GM23338 (cell line): ENCODE measurements around the gene UGT8.

Experiments used
- CREB1 ChIP-seq: fragments of 250-450 bp; sonication (Bioruptor Pico); IDR thresholded peaks from 2 replicates; pipeline ENCODE4 v1.5.0; 2020; ENCODE audit warnings: low read depth, mild to moderate bottlenecking, moderate library complexity
- EZH2 ChIP-seq: fragments of 200-600 bp; sonication (generic); IDR thresholded peaks from one replicate; pipeline ENCODE4 v1.8.0; 2017; ENCODE audit warnings: antibody characterized with exemption, mild to moderate bottlenecking, low read depth; ENCODE audit not compliant: unreplicated experiment
- NANOG ChIP-seq: IDR thresholded peaks from 2 replicates; pipeline ENCODE4 v1.6.1; 2016; ENCODE audit warnings: antibody characterized with exemption, borderline replicate concordance
- POLR2AphosphoS5 ChIP-seq: IDR thresholded peaks from 2 replicates; pipeline ENCODE4 v1.6.1; 2016; ENCODE audit warnings: antibody characterized with exemption, low read depth
- TF ChIP-seq, protein P1 (sequence below), 2 experiments: fragments of 200-600 bp in 1 of 2; sonication (generic) in 1 of 2; conservative IDR thresholded peaks; 2 replicates each; pipeline versions ENCODE4 v1.5.1 to v1.6.1; 2016 to 2017; ENCODE audit warnings: antibody characterized with exemption in 2 of 2, low read depth in 2 of 2, mild to moderate bottlenecking in 2 of 2, moderate library complexity in 1 of 2

GRCh38 chr4:114658776-114659175 is 60.2 kb downstream of the UGT8 start:
- TF ChIP-seq, protein P1, sequence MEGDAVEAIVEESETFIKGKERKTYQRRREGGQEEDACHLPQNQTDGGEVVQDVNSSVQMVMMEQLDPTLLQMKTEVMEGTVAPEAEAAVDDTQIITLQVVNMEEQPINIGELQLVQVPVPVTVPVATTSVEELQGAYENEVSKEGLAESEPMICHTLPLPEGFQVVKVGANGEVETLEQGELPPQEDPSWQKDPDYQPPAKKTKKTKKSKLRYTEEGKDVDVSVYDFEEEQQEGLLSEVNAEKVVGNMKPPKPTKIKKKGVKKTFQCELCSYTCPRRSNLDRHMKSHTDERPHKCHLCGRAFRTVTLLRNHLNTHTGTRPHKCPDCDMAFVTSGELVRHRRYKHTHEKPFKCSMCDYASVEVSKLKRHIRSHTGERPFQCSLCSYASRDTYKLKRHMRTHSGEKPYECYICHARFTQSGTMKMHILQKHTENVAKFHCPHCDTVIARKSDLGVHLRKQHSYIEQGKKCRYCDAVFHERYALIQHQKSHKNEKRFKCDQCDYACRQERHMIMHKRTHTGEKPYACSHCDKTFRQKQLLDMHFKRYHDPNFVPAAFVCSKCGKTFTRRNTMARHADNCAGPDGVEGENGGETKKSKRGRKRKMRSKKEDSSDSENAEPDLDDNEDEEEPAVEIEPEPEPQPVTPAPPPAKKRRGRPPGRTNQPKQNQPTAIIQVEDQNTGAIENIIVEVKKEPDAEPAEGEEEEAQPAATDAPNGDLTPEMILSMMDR (conservative IDR thresholded peaks at IDR 0.05; ENCODE audit: low read depth in 2 of 2), result no peak
- TF ChIP-seq POLR2AphosphoS5 (no peak), NANOG (no peak), CREB1 (CRISPR knock-in tag) (no peak), EZH2 (no peak)
